ENCODE data around the gene WDR7.

DNA sequence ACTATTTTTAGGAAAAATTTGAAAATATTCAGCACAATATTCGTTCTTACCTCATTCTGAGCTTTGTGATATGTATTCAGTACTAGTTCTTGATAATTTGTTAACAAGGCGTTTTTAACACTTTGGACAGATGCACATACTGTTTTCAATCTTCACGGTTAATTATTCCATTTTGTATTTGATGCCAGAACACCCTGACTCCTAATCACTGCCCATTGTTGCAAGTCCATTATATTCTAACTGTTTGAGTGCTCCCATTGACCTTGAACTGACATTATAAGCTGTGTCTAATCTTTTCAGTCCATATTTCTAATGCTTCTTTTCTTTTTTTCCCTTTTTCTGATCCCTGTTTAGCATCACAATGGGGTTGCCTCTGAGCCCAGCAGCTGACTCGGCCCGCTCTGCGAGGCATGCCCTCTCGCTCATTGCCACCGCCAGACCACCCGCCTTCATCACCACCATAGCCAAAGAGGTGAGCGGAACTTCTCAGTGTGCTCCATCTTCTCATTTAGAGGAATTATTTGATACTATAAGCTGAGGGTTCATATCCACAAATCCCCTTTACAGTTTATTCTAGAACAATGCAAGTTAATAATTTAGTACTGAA lies 284.4 kb downstream of the WDR7 start:
- TF ChIP-seq, protein P1, sequence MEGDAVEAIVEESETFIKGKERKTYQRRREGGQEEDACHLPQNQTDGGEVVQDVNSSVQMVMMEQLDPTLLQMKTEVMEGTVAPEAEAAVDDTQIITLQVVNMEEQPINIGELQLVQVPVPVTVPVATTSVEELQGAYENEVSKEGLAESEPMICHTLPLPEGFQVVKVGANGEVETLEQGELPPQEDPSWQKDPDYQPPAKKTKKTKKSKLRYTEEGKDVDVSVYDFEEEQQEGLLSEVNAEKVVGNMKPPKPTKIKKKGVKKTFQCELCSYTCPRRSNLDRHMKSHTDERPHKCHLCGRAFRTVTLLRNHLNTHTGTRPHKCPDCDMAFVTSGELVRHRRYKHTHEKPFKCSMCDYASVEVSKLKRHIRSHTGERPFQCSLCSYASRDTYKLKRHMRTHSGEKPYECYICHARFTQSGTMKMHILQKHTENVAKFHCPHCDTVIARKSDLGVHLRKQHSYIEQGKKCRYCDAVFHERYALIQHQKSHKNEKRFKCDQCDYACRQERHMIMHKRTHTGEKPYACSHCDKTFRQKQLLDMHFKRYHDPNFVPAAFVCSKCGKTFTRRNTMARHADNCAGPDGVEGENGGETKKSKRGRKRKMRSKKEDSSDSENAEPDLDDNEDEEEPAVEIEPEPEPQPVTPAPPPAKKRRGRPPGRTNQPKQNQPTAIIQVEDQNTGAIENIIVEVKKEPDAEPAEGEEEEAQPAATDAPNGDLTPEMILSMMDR (IDR thresholded peaks at IDR 0.05) = no peak
- TF ChIP-seq POLR2A (IDR thresholded peaks at IDR 0.05) = no peak
